Measurements from ENCODE around the gene NUDT9.
A peak's percentile ranks its signal among the peaks of the same experiment; 100 is the strongest.
"Not testable (repeated sequence)": the region's sequence is repeated elsewhere in the genome, so short reads cannot be mapped to it uniquely, and the experiment has no call there.

The NUDT9 gene

GRCh38 chr4:87410157-87410556 lies 12.2 kb upstream of the NUDT9 start:
- no peak for DNase-seq

- no peak for DNase-seq
Observed at GRCh38 chr4:87410679-87411078, 11.7 kb upstream of the NUDT9 start.

- DNase-seq = no peak
Observed at GRCh38 chr4:87414816-87415215, 7.6 kb upstream of the NUDT9 start.

GRCh38 chr4:87416965-87417364 lies 5.4 kb upstream of the NUDT9 start:
- DNase-seq = no peak

- not testable (repeated sequence) for DNase-seq
Observed at GRCh38 chr4:87418410-87418809, 4.0 kb upstream of the NUDT9 start.

- DNase-seq = peak; percentile 19
Observed at GRCh38 chr4:87419578-87420249, 2.7 kb upstream of the NUDT9 start.

- no peak for DNase-seq
Observed at GRCh38 chr4:87420276-87420830, 2.0 kb upstream of the NUDT9 start.

- peak; percentile 43 for DNase-seq
Observed at GRCh38 chr4:87423317-87424098, 1.1 kb downstream of the NUDT9 start.

- not testable (repeated sequence) for DNase-seq
Observed at GRCh38 chr4:87424099-87424543, 1.7 kb downstream of the NUDT9 start.

GRCh38 chr4:87425711-87426110 lies 3.3 kb downstream of the NUDT9 start:
- no peak for DNase-seq

GRCh38 chr4:87426865-87427517 lies 4.6 kb downstream of the NUDT9 start:
- no peak for DNase-seq

- DNase-seq = no peak
Observed at GRCh38 chr4:87427518-87427868, 5.1 kb downstream of the NUDT9 start.

- DNase-seq = no peak
Observed at GRCh38 chr4:87428979-87429378, 6.6 kb downstream of the NUDT9 start.

- no peak for DNase-seq
Observed at GRCh38 chr4:87430038-87430437, 7.7 kb downstream of the NUDT9 start.

- no peak for DNase-seq
Observed at GRCh38 chr4:87433342-87433741, 11.0 kb downstream of the NUDT9 start.

- no peak for DNase-seq
Observed at GRCh38 chr4:87442889-87443288, 20.5 kb downstream of the NUDT9 start.

GRCh38 chr4:87444741-87445140 lies 22.4 kb downstream of the NUDT9 start:
- DNase-seq = no peak

GRCh38 chr4:87445964-87446363 lies 23.6 kb downstream of the NUDT9 start:
- DNase-seq = no peak

GRCh38 chr4:87446375-87446774 lies 24.0 kb downstream of the NUDT9 start:
- DNase-seq = not testable (repeated sequence)

- no peak for DNase-seq
Observed at GRCh38 chr4:87451537-87451936, 29.2 kb downstream of the NUDT9 start.

GRCh38 chr4:87458913-87459312 lies 36.5 kb downstream of the NUDT9 start:
- DNase-seq = no peak

- no peak for DNase-seq
Observed at GRCh38 chr4:87461281-87461700, 38.9 kb downstream of the NUDT9 start.

GRCh38 chr4:87462102-87462501 lies 39.7 kb downstream of the NUDT9 start:
- DNase-seq = no peak

All from kidney glomerular epithelial cell (primary cell).